GM23248 (cell line): ENCODE measurements around the gene STAMBP.

Experiments
- EZH2 ChIP-seq: fragments of 200-600 bp; sonication (generic); IDR thresholded peaks from 2 replicates; pipeline ENCODE4 v1.6.1; 2018; ENCODE audit warnings: antibody characterized with exemption, mild to moderate bottlenecking; ENCODE audit not compliant: insufficient read depth, poor library complexity, severe bottlenecking
- EZH2phosphoT487 ChIP-seq: fragments of 200-600 bp; sonication (generic); IDR thresholded peaks from 2 replicates; pipeline ENCODE4 v1.6.1; 2018; ENCODE audit warnings: antibody characterized with exemption, moderate library complexity, mild to moderate bottlenecking, low read depth; ENCODE audit not compliant: insufficient read depth

- no peak for TF ChIP-seq EZH2
- no peak for TF ChIP-seq EZH2phosphoT487
These were observed 358 bp upstream of the STAMBP start for GRCh38 chr2:73828389-73828817.
